ENCODE data around the gene RNGTT.

Gene RNGTT

GRCh38 chr6:88655586-88655985 lies 307.8 kb downstream of the RNGTT start:
- no peak for TF ChIP-seq CTCF (IDR thresholded peaks at IDR 0.05)

GRCh38 chr6:88653936-88654335 lies 309.5 kb downstream of the RNGTT start:
- TF ChIP-seq CTCF (IDR thresholded peaks at IDR 0.05) = no peak

- no peak for TF ChIP-seq CTCF (IDR thresholded peaks at IDR 0.05)
These were observed 312.0 kb downstream of the RNGTT start for GRCh38 chr6:88651400-88651799.

- no peak for TF ChIP-seq CTCF (IDR thresholded peaks at IDR 0.05)
These were observed 312.4 kb downstream of the RNGTT start for GRCh38 chr6:88650979-88651378.

- no peak for TF ChIP-seq CTCF (IDR thresholded peaks at IDR 0.05)
These were observed 313.3 kb downstream of the RNGTT start for GRCh38 chr6:88650029-88650619.

- no peak for TF ChIP-seq CTCF (IDR thresholded peaks at IDR 0.05)
These were observed 322.1 kb downstream of the RNGTT start for GRCh38 chr6:88641178-88641903.

GRCh38 chr6:88637761-88638545 lies 325.5 kb downstream of the RNGTT start:
- TF ChIP-seq CTCF (IDR thresholded peaks at IDR 0.05) = no peak
